K562 (cell line): ENCODE results near the gene LTA4H.

Experiments
- CUX1 ChIP-seq: fragments of 200-800 bp; sonication (Bioruptor generic); IDR thresholded peaks from 2 replicates; pipeline ENCODE4 v1.6.1; 2016; ENCODE audit warnings: missing genetic modification characterization, missing compliant biosample characterization
- FOXK1 ChIP-seq: sonication (generic); formaldehyde crosslinking; IDR thresholded peaks from 2 replicates; pipeline ENCODE4 v1.8.0; 2022; ENCODE audit warnings: missing genetic modification reagents, mild to moderate bottlenecking, borderline replicate concordance
- GTF2F1 ChIP-seq: IDR thresholded peaks from 2 replicates; pipeline ENCODE4 v1.6.1; 2011; ENCODE audit warnings: low read depth, low read length, improper control_type of control experiment
- IRF2 ChIP-seq: sonication (generic); formaldehyde crosslinking; IDR thresholded peaks from 2 replicates; pipeline ENCODE4 v1.8.1; 2022; ENCODE audit warnings: mild to moderate bottlenecking, missing genetic modification reagents
- MGA ChIP-seq: fragments of 450-650 bp; IDR thresholded peaks from 2 replicates; pipeline ENCODE4 v1.6.1; 2016; ENCODE audit warnings: mild to moderate bottlenecking, moderate library complexity
- ZBTB11 ChIP-seq, 3 experiments: fragments of 200-800 bp in 1 of 3; fragments of 250-450 bp in 1 of 3; fragments of 450-650 bp in 1 of 3; sonication (Bioruptor Pico) in 1 of 3; sonication (Bioruptor generic) in 1 of 3; formaldehyde crosslinking in 1 of 3; IDR thresholded peaks; 2 replicates each; pipeline versions ENCODE4 v1.6.1 to v1.8.0; 2016 to 2022; ENCODE audit warnings: mild to moderate bottlenecking in 2 of 3, missing genetic modification characterization in 2 of 3, missing compliant biosample characterization in 1 of 3, moderate library complexity in 1 of 3
- ZNF133 ChIP-seq: fragments of 250-450 bp; sonication (Bioruptor Pico); IDR thresholded peaks from 2 replicates; pipeline ENCODE4 v1.4.0; 2020; ENCODE audit warnings: mild to moderate bottlenecking

DNA sequence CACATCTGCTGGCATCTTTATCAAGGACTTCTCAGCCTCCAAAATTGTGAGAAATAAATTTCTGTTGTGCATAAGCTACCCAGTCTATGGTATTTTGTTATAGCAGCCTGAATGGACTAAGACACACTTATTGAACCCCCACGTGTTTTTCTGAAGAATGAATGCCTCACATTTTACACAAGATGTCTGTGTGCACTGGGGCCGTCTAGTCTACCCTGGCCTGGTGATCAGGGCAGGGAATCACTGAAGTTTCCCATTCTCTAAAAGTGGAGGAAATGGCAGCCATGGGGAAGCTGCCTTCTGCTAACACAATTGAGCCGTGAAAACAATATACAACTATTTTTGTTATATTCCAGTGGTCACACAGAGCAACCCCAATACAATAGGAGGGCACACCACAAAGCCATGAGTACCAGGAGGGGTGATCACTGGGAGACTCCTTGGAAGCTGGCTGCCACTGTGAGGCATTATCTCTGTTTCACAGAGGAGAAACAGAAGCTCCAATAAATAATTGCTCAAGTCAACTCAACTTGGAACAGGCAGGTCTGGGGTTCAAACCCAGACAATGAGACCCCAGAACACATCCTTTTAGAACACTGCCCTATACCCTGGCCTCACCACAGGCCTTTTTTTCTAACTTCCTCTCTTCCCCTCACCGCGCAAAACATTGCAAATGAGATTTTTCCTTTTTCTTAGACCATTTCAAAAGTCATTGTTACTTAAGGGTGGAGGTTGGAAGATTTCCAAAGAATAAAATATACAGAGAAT is 18.3 kb upstream of the LTA4H start:
- TF ChIP-seq MGA (no peak), GTF2F1 (no peak), IRF2 (CRISPR knock-in tag) (no peak), CUX1 (CRISPR knock-in tag) (no peak), ZBTB11 (CRISPR knock-in tag; IDR thresholded peaks at IDR 0.05) (no peak), FOXK1 (CRISPR knock-in tag) (no peak), ZNF133 (CRISPR knock-in tag) (no peak)
